VCaP (cell line): ENCODE measurements around the gene C12orf57.

ENCODE experiments used
- H3K27ac ChIP-seq: fragments of 450-650 bp; 2 replicates; pipeline ENCODE4 v1.5.1; 2017
- TF ChIP-seq, protein P1 (sequence below): fragments of 450-650 bp; conservative IDR thresholded peaks from 2 replicates; pipeline ENCODE4 v1.5.1; 2017; ENCODE audit warnings: mild to moderate bottlenecking, moderate library complexity

C12orf57 gene

DNA sequence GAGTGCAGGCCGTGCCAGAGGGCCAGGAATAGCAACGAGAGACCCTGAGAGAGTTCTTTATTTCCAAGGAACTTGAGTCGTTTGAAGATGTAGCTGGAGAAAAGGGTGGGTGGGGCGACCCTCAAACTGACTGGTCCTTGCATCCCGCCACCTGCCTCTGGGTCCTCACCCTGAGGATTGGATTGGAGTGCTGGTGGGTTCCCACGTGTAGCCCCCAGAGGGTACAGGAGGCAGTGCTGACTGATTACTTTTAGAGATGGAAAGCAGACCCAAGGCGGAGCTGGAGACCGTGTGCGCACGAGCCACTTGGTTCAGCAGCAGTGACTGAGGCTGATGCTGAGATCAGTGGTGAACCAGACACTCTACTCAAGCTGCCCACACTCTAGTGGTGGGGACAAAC is 33.8 kb downstream of the C12orf57 start:
- peak overlapping the region; percentile 47; the same call in 1 of the 2 replicates for H3K27ac ChIP-seq
- TF ChIP-seq, protein P1, sequence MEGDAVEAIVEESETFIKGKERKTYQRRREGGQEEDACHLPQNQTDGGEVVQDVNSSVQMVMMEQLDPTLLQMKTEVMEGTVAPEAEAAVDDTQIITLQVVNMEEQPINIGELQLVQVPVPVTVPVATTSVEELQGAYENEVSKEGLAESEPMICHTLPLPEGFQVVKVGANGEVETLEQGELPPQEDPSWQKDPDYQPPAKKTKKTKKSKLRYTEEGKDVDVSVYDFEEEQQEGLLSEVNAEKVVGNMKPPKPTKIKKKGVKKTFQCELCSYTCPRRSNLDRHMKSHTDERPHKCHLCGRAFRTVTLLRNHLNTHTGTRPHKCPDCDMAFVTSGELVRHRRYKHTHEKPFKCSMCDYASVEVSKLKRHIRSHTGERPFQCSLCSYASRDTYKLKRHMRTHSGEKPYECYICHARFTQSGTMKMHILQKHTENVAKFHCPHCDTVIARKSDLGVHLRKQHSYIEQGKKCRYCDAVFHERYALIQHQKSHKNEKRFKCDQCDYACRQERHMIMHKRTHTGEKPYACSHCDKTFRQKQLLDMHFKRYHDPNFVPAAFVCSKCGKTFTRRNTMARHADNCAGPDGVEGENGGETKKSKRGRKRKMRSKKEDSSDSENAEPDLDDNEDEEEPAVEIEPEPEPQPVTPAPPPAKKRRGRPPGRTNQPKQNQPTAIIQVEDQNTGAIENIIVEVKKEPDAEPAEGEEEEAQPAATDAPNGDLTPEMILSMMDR: no peak

DNA sequence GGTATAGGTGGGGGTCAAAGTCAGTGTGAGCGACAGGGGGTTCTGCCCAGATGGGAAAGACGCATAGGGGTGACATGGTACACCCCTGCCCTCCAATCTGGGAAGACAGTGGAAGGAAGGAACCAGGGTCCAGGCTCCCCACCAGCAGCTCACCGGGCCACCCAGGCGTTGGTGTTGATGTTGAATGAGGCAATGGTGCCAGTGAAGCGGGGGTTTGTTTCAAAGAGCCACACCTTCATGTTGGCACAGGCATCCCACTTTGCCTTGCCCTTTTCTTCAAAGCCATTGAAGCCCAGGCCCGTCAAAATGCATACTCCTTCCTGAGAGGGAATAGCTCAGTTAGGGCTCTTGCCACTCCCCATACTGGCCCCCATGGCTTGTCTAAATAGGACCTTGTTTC is 34.4 kb downstream of the C12orf57 start:
- TF ChIP-seq, protein P1: no peak
- peak overlapping the region; percentile 47 for H3K27ac ChIP-seq

DNA sequence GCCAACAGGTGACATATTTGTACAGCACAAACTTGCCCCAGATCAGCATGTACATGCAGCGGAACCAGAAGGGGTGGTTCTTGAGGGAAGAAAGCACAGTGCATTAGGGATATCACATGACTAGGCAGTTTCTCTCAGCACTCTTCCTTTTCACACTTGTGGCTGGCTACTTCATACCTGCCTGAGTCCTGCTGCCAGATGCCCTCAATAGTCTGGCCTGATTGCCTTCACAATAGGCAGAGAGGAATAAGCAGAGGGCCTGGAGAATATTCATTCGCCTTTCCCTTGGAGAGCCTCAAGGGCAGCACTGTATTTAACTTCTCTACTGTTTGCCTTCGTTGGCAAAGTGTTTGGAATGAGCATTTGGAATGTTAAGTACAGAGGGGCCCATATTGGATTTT is 34.8 kb downstream of the C12orf57 start:
- TF ChIP-seq, protein P1: no peak
- peak overlapping the region; percentile 47 for H3K27ac ChIP-seq

DNA sequence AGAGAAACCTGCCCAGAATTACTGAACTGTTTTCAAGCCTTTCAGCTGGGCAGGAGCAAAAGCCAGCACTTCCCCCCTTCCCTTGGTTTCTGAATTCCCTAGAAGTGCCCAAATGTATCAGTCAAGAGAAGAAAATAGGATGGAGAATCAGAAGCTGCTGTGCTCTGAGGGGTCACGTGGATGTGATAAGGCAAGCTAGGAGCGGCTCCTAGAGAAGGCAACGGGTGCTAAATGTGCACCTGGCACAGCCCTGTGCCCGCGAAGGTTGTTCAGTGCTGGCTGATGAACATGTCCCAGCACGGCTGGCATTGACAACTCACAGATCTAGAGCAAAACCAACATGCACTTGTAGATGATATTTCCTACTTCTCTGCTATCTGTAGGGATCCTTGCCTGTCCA is 35.2 kb downstream of the C12orf57 start:
- peak overlapping the region; percentile 47 for H3K27ac ChIP-seq
- TF ChIP-seq, protein P1: no peak

DNA sequence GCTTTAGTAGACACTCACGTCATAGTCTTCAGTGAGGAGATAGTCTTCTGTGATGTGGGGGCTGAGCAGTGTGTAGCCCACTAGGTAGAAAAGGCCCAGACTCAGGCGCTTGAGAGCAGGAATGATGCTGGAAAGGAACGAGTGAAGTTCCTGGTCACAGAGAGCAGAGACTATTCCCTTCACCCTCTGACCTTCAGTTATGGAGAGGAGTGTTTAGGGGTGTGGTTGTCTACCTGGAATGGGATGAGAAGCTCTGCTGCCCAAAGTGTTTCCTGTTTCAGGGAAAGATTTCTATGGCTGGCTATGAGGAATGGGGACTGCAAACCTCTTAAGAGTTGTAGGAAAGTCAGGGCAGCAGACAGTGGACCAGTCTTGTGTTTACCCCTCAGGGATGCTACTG is 35.6 kb downstream of the C12orf57 start:
- TF ChIP-seq, protein P1: no peak
- peak overlapping the region; percentile 47; the same call in 1 of the 2 replicates for H3K27ac ChIP-seq

DNA sequence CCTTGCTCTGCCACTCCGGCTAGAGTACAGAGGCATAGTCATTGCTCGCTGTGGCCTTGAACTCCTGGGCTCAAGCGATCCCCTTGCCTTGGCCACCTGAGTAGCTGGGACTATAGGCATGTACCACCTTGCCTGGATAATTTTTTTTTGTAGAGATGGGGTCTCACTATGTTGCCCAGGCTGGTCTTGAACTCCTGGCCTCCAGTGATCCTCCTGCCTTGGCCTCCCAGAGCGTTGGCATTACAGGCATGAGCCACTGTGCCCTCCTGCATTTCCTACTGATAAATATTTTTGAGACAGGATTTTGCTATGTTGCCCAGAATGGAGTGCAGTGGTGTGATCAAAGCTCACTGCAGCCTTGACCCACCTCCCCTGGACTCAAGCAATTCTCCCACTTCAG is 36.3 kb downstream of the C12orf57 start:
- TF ChIP-seq, protein P1: no peak
- H3K27ac ChIP-seq: 0 out of 2 replicates have a peak overlapping the region, but pooled peaks have one; percentile 47

DNA sequence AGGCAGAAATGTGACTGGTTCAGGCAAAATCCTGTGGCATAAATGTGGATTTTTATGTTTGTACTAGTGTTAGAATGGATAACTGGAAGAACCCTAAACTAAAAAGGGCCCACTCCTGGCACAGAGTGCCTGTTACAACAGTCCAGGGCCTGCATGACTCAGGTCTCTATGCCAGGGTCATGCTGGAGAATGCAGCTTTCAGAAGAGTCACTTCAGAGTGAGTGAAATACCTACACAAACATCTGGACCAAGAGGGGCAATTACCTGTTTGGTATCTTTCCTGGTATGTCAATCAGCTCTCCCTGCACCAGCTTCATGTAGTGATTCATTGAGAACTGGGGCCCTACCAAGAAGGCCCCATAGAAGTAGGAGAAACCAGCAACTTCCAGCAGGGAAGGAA is 36.9 kb downstream of the C12orf57 start:
- TF ChIP-seq, protein P1: no peak
- no peak overlapping the region for H3K27ac ChIP-seq
